Choroid plexus epithelial cell (primary cell): ENCODE results near the gene PRKG1.

Experiments used
- DNase-seq: peaks from one replicate; pipeline ENCODE4 v3.0.0-alpha.2; 2010; ENCODE audit warnings: low read depth
- H3K4me3 ChIP-seq: 2 replicates; pipeline ENCODE4 v1.5.1; 2011; ENCODE audit warnings: low read depth, mild to moderate bottlenecking, control low read depth, low read length, moderate library complexity
- CTCF ChIP-seq: conservative IDR thresholded peaks from 2 replicates; pipeline ENCODE4 v1.5.1; 2011; ENCODE audit warnings: low read depth, mild to moderate bottlenecking, control low read depth, inconsistent platforms, low read length, moderate library complexity

Gene PRKG1

GRCh38 chr10:52331638-52332364 lies 1257.5 kb downstream of the PRKG1 start:
- no peak for DNase-seq
- no peak overlapping the region for H3K4me3 ChIP-seq
- TF ChIP-seq CTCF: no peak

- DNase-seq: peak; percentile 40
- TF ChIP-seq CTCF: no peak
- H3K4me3 ChIP-seq: no peak overlapping the region
Observed at GRCh38 chr10:52332815-52333214, 1258.5 kb downstream of the PRKG1 start.

- H3K4me3 ChIP-seq: no peak overlapping the region
- no peak for TF ChIP-seq CTCF
- DNase-seq: peak; percentile 58
Observed at GRCh38 chr10:52334595-52334994, 1260.3 kb downstream of the PRKG1 start.

GRCh38 chr10:52335665-52336064 lies 1261.4 kb downstream of the PRKG1 start:
- no peak for TF ChIP-seq CTCF
- no peak overlapping the region for H3K4me3 ChIP-seq
- no peak for DNase-seq

- no peak for TF ChIP-seq CTCF
- DNase-seq: no peak
- no peak overlapping the region for H3K4me3 ChIP-seq
Observed at GRCh38 chr10:52337225-52337624, 1262.9 kb downstream of the PRKG1 start.

- no peak for TF ChIP-seq CTCF
- DNase-seq: no peak
- no peak overlapping the region for H3K4me3 ChIP-seq
Observed at GRCh38 chr10:52343439-52343838, 1269.2 kb downstream of the PRKG1 start.
